Measurements from ENCODE around the gene DNAJC24.

The DNAJC24 gene

GRCh38 chr11:31478223-31478590 is 108.5 kb downstream of the DNAJC24 start:
- H3K4me3 ChIP-seq (ENCODE audit: low read depth, low read length): no peak overlapping the region
- no peak for TF ChIP-seq CTCF (IDR thresholded peaks at IDR 0.05; ENCODE audit: low read depth, low read length)

- no peak overlapping the region for H3K4me3 ChIP-seq (ENCODE audit: low read depth, low read length)
- no peak for TF ChIP-seq CTCF (IDR thresholded peaks at IDR 0.05; ENCODE audit: low read depth, low read length)
Measured at GRCh38 chr11:31479066-31479465, 109.4 kb downstream of the DNAJC24 start.

GRCh38 chr11:31480930-31481329 is 111.3 kb downstream of the DNAJC24 start:
- no peak overlapping the region for H3K4me3 ChIP-seq (ENCODE audit: low read depth, low read length)
- no peak for TF ChIP-seq CTCF (IDR thresholded peaks at IDR 0.05; ENCODE audit: low read depth, low read length)

Data from WI38 (cell line).